ENCODE measurements around the gene CIZ1. TPM values are rescaled to one million over a fixed set of nuclear protein-coding genes. Genes with fewer than 3 reads are reported as not detected.
"Not testable (repeated sequence)": the region's sequence is repeated elsewhere in the genome, so short reads cannot be mapped to it uniquely, and the experiment has no call there.

CIZ1 gene
- total RNA-seq, 1 donor from 2014 or later: 33.4 TPM

GRCh38 chr9:128129976-128130590 is 61.3 kb downstream of the CIZ1 start:
- H3K4me3 ChIP-seq; DNase-seq (ENCODE audit: low spot score); H3K9ac ChIP-seq; H3K27ac Mint-ChIP-seq; H3K4me2 ChIP-seq; H3K4me1 ChIP-seq; H3K27ac ChIP-seq; H2AFZ ChIP-seq (replicated peaks); H3F3A ChIP-seq (ENCODE audit: low read depth); H3K36me3 ChIP-seq; H3K36me3 Mint-ChIP-seq; H3K27me3 Mint-ChIP-seq (ENCODE audit: insufficient read depth, low read depth); H3K9me3 ChIP-seq (ENCODE audit: low read depth): not testable (repeated sequence)
- Histone ChIP-seq H4K20me1 (ENCODE audit: low read depth) (peaks cover 18% of the 10 kb centered on the region), H3K27me3 (peaks cover 37% of the 10 kb centered on the region), H3K79me2 (ENCODE audit: low read depth) (peaks cover 23% of the 10 kb centered on the region)
- Mint-ChIP-seq H3K4me3 (peak overlapping the region; percentile 73), H3K9me3 (peaks cover 12% of the 10 kb centered on the region), H3K4me1 (peaks cover 35% of the 10 kb centered on the region)
- TF ChIP-seq CTCF (IDR thresholded peaks at IDR 0.05): peak; percentile 42

- Mint-ChIP-seq H3K27me3 (ENCODE audit: insufficient read depth, low read depth) (peaks cover 5% of the 10 kb centered on the region), H3K4me3 (peak overlapping the region; percentile 99), H3K27ac (peak overlapping the region; percentile 15), H3K9me3 (peaks cover 12% of the 10 kb centered on the region), H3K36me3 (peaks cover 12% of the 10 kb centered on the region), H3K4me1 (peaks cover 33% of the 10 kb centered on the region)
- no peaks in the 10 kb centered on the region for H3K36me3 ChIP-seq
- peaks cover 5% of the 10 kb centered on the region for H3K9me3 ChIP-seq (ENCODE audit: low read depth)
- peak overlapping the region; percentile 81 for H3K4me2 ChIP-seq
- no peak overlapping the region for H3K27ac ChIP-seq
- H3K9ac ChIP-seq: no peak overlapping the region
- TF ChIP-seq CTCF (IDR thresholded peaks at IDR 0.05): no peak
- no peak for TF ChIP-seq EZH2 (IDR thresholded peaks at IDR 0.05)
- TF ChIP-seq EZH2phosphoT487 (IDR thresholded peaks at IDR 0.05): no peak
- no peaks in the 10 kb centered on the region for H3F3A ChIP-seq (ENCODE audit: low read depth)
- H3K4me1 ChIP-seq: no peaks in the 10 kb centered on the region
- H4K20me1 ChIP-seq (ENCODE audit: low read depth): peaks cover 24% of the 10 kb centered on the region
- peaks cover 33% of the 10 kb centered on the region for H3K27me3 ChIP-seq
- H2AFZ ChIP-seq (replicated peaks): peak overlapping the region; percentile 97
- peaks cover 23% of the 10 kb centered on the region for H3K79me2 ChIP-seq (ENCODE audit: low read depth)
- DNase-seq (ENCODE audit: low spot score): no peak
- peak overlapping the region; percentile 68 for H3K4me3 ChIP-seq
Observed at GRCh38 chr9:128128836-128129590, 62.4 kb downstream of the CIZ1 start.

GRCh38 chr9:128127990-128128835 is 63.2 kb downstream of the CIZ1 start:
- Histone ChIP-seq H2AFZ (replicated peaks) (peak overlapping the region; percentile 97), H3K4me3 (peak overlapping the region; percentile 68), H3K79me2 (ENCODE audit: low read depth) (peaks cover 23% of the 10 kb centered on the region), H3K4me2 (peak overlapping the region; percentile 81), H3K9ac (no peak overlapping the region), H4K20me1 (ENCODE audit: low read depth) (peaks cover 24% of the 10 kb centered on the region), H3K27me3 (peaks cover 25% of the 10 kb centered on the region), H3K9me3 (ENCODE audit: low read depth) (peaks cover 5% of the 10 kb centered on the region), H3K27ac (no peak overlapping the region), H3K4me1 (no peaks in the 10 kb centered on the region), H3K36me3 (no peaks in the 10 kb centered on the region), H3F3A (ENCODE audit: low read depth) (no peaks in the 10 kb centered on the region)
- TF ChIP-seq CTCF (IDR thresholded peaks at IDR 0.05): no peak
- no peak for TF ChIP-seq EZH2phosphoT487 (IDR thresholded peaks at IDR 0.05)
- TF ChIP-seq EZH2 (IDR thresholded peaks at IDR 0.05): no peak
- DNase-seq (ENCODE audit: low spot score): peak; percentile 92
- Mint-ChIP-seq H3K9me3 (peaks cover 12% of the 10 kb centered on the region), H3K27me3 (ENCODE audit: insufficient read depth, low read depth) (peaks cover 5% of the 10 kb centered on the region), H3K27ac (peak overlapping the region; percentile 99), H3K4me3 (peak overlapping the region; percentile 99), H3K36me3 (peaks cover 12% of the 10 kb centered on the region), H3K4me1 (peaks cover 31% of the 10 kb centered on the region)

Measured in neural progenitor cell (in vitro differentiated cells).